WTC11 (cell line): ENCODE measurements around the gene OXSM.

Source experiments
- CREM ChIP-seq: sonication (generic); formaldehyde crosslinking; IDR thresholded peaks from 2 replicates; pipeline ENCODE4 v1.8.1; 2022; ENCODE audit warnings: mild to moderate bottlenecking, missing genetic modification reagents, moderate library complexity
- CTCF ChIP-seq: fragments of 200-600 bp; IDR thresholded peaks from 2 replicates; pipeline ENCODE4 v1.8.0; 2022; ENCODE audit warnings: antibody characterized with exemption
- ETV6 ChIP-seq: sonication (generic); formaldehyde crosslinking; IDR thresholded peaks from 2 replicates; pipeline ENCODE4 v1.8.1; 2022; ENCODE audit warnings: mild to moderate bottlenecking, missing genetic modification reagents
- FOXP4 ChIP-seq: sonication (generic); formaldehyde crosslinking; IDR thresholded peaks from 2 replicates; pipeline ENCODE4 v1.8.0; 2022; ENCODE audit warnings: mild to moderate bottlenecking, missing genetic modification reagents
- ZNF416 ChIP-seq: fragments of 250-450 bp; sonication (Bioruptor Pico); IDR thresholded peaks from 2 replicates; pipeline ENCODE4 v1.9.0; 2021; ENCODE audit warnings: mild to moderate bottlenecking, inconsistent platforms
- TF ChIP-seq, protein P1 (sequence below): sonication (generic); formaldehyde crosslinking; IDR thresholded peaks from 2 replicates; pipeline ENCODE4 v1.8.1; 2022; ENCODE audit warnings: missing genetic modification reagents, borderline replicate concordance

- TF ChIP-seq FOXP4 (CRISPR knock-in tag) = no peak
- TF ChIP-seq CTCF = no peak
- TF ChIP-seq ETV6 (CRISPR knock-in tag) = no peak
- TF ChIP-seq ZNF416 (CRISPR knock-in tag) = no peak
- TF ChIP-seq, protein P1, sequence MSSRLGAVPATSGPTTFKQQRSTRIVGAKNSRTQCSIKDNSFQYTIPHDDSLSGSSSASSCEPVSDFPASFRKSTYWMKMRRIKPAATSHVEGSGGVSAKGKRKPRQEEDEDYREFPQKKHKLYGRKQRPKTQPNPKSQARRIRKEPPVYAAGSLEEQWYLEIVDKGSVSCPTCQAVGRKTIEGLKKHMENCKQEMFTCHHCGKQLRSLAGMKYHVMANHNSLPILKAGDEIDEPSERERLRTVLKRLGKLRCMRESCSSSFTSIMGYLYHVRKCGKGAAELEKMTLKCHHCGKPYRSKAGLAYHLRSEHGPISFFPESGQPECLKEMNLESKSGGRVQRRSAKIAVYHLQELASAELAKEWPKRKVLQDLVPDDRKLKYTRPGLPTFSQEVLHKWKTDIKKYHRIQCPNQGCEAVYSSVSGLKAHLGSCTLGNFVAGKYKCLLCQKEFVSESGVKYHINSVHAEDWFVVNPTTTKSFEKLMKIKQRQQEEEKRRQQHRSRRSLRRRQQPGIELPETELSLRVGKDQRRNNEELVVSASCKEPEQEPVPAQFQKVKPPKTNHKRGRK = no peak
- no peak for TF ChIP-seq CREM (CRISPR knock-in tag)
These were observed 6.8 kb upstream of the OXSM start, which contains the start of gene NGLY1 for GRCh38 chr3:25782938-25783660.
